Stimulated activated CD4-positive, alpha-beta T cell treated with anti-CD3 and anti-CD28 coated beads, Interleukin-15, amount 100 ng/mL, for 1 hour (primary cell): ENCODE measurements around the gene PAIP1.
A peak's percentile ranks its signal among the peaks of the same experiment; 100 is the strongest.
"Not testable (repeated sequence)": the region's sequence is repeated elsewhere in the genome, so short reads cannot be mapped to it uniquely, and the experiment has no call there.

ENCODE experiments used
- DNase-seq, 2 donors: peaks; one replicate each; pipeline ENCODE4 v3.0.0-alpha.2; 2020; ENCODE audit warnings: low read depth in 1 of 2, low spot score in 1 of 2

PAIP1 gene

DNA sequence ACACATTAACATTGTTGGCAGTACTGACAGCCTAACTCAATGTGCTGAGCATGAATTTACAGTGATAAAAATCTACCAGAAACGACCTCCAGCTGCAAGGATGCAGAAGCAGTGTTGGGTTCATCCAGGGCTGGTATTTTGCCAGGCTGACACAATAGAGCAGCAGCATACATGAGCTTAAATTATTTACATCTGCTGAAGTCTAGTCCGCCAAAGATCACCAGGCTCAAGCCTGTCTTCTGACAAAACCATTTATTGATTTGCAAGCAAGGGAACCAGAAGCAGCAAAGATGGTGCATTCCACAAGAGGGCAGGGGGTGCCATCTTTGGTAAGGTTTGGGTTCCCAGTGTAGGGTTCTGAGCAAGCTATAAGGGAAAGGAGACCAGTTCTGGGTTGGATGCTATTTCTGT lies 33.2 kb downstream of the PAIP1 start:
- DNase-seq, result no peak

DNA sequence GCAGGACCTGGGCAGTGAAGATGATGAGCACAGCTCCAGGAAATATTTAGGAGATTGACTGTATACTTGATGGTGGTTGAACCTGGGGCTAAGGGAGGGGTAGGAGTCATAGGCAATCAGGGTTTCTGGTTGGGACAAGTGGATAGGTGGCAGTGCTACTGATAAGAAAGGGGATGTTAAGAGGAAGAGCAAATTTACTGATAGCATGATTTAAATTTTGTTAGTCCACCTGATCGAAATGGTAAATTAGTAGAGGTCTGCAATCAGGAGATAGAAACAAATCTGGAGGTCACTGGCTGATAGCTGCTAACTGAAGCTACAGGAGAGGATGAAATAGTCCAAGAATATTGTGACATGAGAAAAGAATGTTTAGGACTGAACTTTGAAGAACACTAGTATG lies 36.3 kb downstream of the PAIP1 start:
- DNase-seq, result no peak

DNA sequence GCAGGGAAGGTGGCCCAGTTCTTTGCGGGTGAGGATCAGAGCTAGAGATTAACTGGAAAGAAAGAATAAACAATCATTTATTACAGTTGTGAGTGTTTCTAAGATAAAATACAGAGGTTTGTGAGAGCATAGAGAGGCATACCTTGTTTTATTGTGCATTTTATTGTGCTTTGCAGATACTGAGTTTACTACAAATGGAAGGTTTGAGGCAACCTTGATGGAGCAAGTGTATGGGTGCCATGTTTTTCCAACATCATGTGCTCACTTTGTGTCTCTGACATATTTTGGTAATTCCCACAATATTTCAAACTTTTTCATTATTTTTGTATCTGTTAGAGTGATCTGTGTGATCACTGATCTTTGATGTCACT lies 41.2 kb downstream of the PAIP1 start:
- no peak for DNase-seq

DNA sequence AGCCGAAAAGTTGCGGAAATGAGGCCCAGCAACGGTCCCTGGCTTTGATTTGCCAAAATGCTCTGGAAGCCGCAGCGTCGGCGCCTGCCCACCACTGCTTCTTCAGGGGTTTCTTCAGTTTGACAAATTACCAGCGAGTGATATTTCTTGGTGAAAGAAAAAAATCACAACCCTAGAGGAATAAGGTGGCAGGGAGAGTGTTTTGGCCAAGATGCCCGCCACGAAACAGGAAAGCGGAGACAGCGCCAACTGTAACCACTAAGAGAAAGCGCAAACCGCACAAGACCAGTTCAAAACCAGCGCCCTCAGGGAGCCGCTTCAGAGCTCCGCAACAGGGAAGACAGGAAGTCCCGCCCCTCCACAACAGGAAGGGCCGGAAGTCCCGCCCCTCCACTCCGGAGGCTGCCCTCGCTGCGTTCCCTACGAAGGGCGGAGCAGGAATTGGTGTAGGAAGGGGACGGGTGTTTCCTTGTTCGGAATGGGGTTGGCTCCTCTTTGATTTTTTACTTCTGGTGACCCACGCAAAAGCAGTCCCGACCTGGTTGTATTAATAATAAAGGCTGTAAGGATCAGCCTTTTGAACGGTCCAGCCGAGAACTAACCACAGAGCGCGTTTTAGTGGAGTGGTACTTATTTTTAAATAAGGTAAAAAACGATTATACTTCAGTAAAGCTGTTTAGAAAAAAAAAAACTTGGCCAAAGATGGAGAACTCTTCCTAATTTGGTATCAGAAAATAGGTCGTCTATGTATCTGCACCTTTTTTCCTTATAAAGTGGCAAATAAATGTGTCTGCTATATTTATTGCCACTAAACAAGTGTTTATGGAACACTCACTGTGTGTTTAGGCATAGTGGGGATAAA lies 41.8 kb downstream of the PAIP1 start, which contains the start of gene C5orf34:
TSS of gene C5orf34 (minus strand) at position 333 of the 862 bp plus-strand sequence. CDS start 5,809 bp downstream, outside the sequence.
- DNase-seq, result peak; percentile 85 to 92

DNA sequence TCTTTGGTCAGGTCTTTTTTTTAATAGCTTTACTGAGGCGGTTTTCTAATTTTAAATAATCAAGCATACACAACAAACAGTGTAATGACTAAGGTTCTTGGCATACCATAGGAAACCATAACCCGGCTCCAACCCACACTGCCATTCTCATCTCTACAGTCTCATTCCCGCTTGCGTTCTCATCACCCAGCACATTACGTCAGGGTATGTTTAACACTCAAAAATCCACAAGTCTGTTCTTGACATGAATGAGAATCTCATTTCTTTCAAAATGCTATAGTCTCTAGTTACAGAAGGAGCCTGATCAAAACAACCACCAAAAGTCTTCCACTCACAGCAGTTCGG lies 42.4 kb downstream of the PAIP1 start:
- DNase-seq, result peak in 1 of 2 donors; percentile 9

DNA sequence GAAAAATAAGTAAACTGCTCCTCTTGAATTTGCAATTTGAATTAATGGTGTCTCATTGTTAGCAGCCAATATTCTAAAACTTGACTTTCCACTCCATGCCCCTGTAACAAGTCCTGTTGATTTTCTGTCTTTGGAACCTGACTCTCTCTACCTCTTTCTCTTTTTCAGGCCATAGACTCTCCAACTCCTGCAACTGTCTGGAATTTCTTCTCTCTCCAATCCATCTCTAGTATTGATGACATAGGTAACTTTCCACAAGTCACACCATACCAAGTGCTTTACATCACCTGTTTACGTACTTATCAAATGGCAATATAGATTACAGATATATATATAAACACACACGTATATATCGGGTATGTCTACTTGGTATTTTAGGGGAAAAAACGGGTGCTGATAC lies 42.9 kb downstream of the PAIP1 start:
- no peak for DNase-seq

DNA sequence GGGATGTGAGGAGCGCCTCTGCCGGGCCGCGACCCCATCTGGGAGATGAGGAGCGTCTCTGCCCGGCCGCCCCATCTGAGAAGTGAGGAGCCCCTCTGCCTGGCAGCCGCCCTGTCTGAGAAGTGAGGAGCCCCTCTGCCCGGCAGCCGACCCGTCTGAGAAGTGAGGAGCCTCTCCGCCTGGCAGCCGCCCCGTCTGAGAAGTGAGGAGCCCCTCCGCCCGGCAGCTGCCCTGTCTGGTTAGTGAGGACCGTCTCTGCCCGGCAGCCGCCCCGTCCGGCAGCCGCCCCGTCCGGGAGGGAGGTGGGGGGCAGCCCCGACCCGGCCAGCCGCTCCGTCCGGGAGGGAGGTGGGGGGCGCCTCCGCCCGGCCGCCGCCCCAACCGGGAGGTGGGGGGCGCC lies 45.8 kb downstream of the PAIP1 start:
- not testable (repeated sequence) for DNase-seq

DNA sequence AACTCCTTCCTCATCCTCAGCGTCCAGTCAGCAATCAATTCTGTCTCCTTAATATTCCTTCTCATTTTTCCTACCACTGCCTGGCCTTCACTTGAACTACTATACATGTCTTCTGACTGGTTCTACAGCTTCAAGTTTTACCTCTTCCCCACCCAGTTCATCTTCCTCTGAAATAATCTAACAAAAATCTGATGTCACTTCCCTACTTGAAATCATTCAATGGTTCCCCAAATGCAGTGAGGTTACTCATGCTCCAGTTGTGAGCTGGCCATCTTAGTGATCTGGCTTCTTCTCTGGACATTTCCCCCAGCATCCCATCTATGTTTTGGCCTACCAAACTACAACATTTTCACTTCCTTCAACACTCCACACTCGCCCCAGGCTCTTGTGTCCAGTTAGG lies 58.3 kb downstream of the PAIP1 start:
- no peak for DNase-seq

DNA sequence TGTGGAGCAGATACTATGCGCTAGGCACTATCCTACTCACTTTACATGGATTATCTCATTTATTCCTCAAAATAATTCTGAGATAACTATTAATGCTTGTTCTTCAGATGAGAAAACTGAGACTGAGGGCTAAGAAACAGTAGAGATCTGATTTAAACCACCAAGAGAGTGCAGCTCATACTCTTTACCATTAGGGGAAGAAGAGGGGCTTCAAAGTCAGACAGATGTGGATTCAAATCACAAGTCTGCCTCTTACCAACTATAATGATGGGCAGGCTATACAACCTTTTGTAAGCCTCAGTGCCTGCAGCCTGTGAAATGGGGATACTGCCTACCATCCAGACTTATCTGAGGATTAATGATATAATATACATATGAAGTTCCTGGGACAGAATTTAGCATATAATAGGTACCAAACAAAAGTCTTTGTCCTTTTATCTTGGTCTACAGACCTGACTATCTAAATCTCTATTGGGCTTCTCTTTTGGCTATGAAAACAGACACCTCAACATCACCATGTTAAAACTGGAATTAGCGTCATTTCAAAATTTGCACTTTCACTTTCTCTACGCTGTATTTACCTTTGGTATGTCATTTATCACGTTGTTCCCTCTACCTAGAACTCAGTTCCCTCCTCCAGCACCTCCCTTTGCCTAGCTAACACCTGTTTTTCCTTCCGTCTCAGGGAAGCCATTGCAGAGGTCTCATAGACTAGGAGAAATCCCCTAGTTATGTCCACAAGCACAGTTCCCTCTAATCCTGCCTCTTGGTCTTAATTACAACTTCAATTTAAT lies 59.4 kb downstream of the PAIP1 start:
- DNase-seq, result no peak

DNA sequence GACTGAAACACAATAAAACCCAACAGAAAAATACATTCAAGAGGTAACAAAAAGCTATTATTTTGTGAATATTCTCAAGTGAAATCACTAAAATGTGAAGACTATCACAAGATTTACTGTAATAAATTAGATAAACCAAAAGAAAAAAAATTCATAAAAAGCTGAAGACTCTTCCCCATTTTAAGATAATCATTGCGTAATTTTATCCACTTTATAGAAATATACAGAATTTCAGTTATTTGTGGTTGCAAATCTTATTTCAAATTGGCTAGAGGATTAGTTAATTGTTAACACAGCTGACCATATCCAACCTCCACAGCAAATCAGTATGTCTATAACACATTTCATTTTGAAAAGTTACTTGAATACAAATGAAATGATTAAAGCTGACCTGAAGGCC lies 65.6 kb downstream of the PAIP1 start:
- no peak for DNase-seq

DNA sequence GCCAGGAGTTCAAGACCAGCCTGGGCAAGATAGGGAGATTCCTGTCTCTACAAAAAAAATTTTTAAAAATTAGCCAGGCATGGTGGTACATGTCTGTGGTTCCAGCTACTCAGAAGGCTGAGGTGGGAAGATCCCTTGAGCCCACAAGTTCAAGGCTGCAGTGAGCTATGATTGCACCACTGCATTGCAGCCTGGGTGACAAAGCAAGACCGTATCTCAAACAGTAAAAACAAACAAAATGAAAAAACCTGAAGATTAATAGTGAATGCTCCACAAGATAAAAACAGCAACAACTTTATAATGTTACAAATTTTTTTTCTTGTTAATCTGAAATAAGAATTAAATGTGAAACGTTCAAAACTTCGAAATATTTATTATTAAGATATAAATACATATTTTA lies 70.5 kb downstream of the PAIP1 start:
- DNase-seq, result no peak

DNA sequence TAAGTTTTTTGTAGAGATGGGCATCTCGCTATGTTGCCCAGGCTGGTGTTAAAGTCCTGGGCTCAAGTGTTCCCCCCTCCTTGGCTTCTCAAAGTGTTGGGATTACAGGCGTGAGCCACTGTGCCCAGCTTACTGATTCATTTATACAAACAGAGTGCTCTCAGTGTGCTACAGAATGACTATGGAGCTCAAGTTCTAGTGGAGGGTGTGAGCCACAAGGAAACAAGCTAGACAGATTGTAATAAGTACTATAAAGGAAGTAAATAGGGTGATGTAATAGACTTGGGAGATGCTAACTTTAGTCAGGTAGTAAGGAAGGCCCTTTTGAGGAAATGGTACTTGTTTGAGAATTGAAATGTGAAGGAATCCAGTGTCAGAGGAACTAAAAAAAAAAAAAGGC lies 71.5 kb downstream of the PAIP1 start:
- DNase-seq, result no peak

DNA sequence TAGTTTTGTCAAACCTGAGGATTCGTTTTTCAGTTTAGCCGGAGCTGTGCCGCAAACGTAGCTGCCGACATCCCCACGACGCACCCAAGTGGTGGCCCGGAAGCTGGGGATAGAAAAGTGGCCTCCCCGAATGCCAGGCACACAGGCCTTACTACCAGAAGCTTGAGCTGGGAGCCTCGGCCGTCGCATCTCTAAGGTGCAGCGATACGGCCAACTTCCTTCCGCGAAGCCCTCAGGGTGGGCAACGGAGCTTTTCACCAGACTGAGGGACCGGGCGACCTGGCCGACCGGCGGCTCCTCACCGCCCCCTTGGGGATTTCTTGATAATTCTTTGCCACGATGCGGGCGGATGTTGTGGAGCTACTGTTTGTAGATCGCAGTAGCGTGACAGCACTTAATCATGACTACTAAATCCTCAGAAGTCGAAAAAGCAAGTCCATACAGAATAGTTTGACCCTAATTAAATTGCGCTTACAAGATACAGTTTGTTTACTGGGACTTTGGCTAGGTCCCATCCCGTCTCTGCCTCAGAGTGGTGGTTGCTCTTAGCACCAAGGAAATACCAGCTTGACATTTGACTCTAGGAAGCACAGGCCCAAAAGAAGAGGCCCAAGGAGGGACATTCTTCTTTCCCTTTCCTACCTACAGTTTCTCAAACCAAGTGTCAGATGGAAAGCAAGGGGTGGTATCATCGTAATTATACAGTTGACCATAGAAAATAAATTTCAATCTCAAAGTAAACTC lies 72.6 kb downstream of the PAIP1 start:
- peak; percentile 71 to 74 for DNase-seq

DNA sequence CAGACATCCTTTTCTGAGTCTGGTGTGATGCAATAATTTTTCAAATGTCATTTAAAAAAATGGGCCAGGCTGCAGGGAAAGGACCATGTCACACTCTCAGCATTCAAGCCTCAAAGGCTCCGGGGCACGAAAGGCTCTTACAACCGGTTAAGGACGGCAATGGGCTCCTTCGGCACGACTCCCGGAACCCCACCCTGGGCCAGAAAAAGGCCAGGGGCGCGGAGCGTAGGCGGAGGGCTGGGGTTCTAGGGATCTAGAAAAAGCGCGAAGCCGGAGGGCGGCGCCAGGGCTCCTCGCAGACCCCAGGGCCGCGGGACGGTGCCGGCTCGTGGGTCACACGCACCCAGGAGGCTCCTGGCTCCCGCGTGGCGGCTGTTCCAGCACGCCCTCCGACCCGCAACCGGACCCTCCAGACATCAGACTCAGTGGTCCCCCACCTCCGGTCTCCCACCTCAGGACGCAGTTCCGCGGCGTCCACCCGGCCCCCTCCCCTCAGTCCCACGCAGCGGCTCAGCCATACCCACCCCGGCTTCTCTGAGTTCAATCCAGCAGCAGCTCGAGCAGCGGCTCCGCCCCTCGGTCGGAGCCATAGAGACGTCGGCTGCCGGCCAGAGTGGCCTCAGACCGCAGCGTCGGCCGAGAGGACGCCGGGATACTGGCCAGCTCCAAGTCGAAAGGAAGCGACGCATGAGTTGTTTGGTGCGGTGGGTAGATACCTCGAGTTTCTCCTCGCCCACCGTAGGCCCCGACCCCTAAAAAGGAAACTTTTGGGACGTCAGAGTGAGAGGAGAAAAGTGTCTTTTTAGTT lies 73.4 kb downstream of the PAIP1 start, which contains the start of gene TMEM267:
TSS of gene TMEM267 (minus strand) at position 568 of the 808 bp plus-strand sequence. CDS start 29,896 bp downstream, outside the sequence.
- DNase-seq, result peak; percentile 68 to 79

DNA sequence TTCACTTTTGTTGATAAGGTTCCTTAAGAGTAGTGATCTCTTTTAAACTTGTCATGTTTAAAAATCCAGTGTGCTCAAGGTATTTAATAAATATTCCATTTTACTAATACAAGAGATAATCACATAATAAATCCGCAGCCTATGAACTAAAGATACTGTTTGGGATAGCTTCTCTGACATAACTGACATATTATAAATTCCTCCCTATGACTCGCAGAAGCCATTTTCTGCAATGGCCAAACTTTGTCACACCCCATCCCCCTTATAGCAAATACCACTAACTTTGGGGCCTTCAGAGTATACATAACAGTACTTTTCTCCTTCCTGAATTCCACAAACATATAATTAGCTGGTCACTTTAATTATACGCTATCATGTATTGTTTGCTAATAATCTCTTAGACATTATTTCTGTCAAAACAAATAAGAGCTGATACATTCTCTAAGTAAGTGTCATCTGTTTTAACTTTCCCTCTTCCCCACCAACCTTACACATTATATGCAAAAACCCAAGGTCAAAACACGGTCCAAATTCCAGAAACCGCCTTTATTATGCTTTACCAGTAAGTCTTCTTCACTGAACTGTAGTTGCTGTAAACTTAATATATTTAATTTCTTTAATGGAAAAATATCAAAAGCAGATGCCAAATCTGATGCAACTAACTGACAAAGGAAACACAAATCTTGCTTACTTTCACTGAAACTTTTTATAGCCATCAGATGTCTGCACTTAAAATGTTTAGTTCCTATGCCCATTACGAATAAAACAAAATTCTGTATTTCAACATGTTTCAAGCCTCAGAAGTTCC lies 74.2 kb downstream of the PAIP1 start:
- no peak for DNase-seq
